SU-DHL-6 (cell line): ENCODE measurements around the gene HOXA3.

Source experiments
- CTCF ChIP-seq: fragments of 200-600 bp; sonication (generic); IDR thresholded peaks from one replicate; pipeline ENCODE4 v1.5.1; 2017; ENCODE audit warnings: antibody characterized with exemption, mild to moderate bottlenecking, low read length, moderate library complexity; ENCODE audit not compliant: insufficient read depth, poor library complexity, severe bottlenecking
- EZH2phosphoT487 ChIP-seq: fragments of 200-600 bp; sonication (generic), shearing (Covaris generic); conservative IDR thresholded peaks from 2 replicates; pipeline ENCODE4 v1.6.1; 2018; ENCODE audit warnings: mild to moderate bottlenecking, antibody characterized with exemption, low read length, moderate library complexity, mixed read lengths

DNA sequence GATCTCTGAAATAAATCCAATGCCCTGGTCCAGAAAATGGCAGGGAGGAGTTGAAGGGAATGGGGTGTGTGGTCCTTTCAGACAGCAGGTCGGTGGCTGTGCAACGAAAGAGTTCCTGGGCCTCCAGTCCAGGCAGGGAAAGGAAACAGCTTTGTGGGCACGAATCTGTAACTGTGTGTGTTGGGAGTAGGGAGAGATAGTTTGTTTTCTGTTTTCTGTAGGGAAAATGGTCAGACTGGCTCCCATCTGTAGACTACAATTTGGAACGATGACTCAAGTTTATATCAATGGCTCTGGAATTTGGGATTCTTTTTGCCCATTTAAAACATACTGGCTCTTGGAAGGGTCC, 15.5 kb upstream of the HOXA3 start:
- TF ChIP-seq CTCF (no peak), EZH2phosphoT487 (no peak)
